Epidermal melanocyte (primary cell): Measurements from ENCODE around the gene MARCKSL1.
"Not testable (repeated sequence)": the region's sequence is repeated elsewhere in the genome, so short reads cannot be mapped to it uniquely, and the experiment has no call there.

Source experiments
- DNase-seq: peaks from one replicate; pipeline ENCODE4 v3.0.0; 2011; ENCODE audit warnings: low spot score; ENCODE audit not compliant: insufficient read length

Gene MARCKSL1

GRCh38 chr1:32335790-32336590 is at the start of gene MARCKSL1:
MARCKSL1 (minus strand) TSS chr1:32336233; CDS start chr1:32336033, 200 bp downstream.
- DNase-seq = no peak

GRCh38 chr1:32380057-32380456 is 44.0 kb upstream of the MARCKSL1 start:
- no peak for DNase-seq

GRCh38 chr1:32377541-32378220 is 41.6 kb upstream of the MARCKSL1 start:
- DNase-seq = no peak

GRCh38 chr1:32376199-32376598 is 40.2 kb upstream of the MARCKSL1 start:
- no peak for DNase-seq

GRCh38 chr1:32373996-32374592 is 38.1 kb upstream of the MARCKSL1 start:
- no peak for DNase-seq

GRCh38 chr1:32372149-32372756 is 36.2 kb upstream of the MARCKSL1 start:
- no peak for DNase-seq

- DNase-seq = no peak
These were observed 32.0 kb upstream of the MARCKSL1 start for GRCh38 chr1:32367912-32368635.

GRCh38 chr1:32365445-32365844 is 29.4 kb upstream of the MARCKSL1 start:
- DNase-seq = no peak

- DNase-seq = no peak
These were observed 28.8 kb upstream of the MARCKSL1 start for GRCh38 chr1:32364836-32365235.

GRCh38 chr1:32363713-32364112 is 27.7 kb upstream of the MARCKSL1 start:
- DNase-seq = no peak

GRCh38 chr1:32362474-32363313 is 26.7 kb upstream of the MARCKSL1 start, which contains the start of the genes FAM229A and TSSK3:
FAM229A (minus strand) TSS chr1:32362485; CDS start chr1:32362091, 394 bp downstream.
TSSK3 (plus strand) TSS chr1:32362539; CDS start chr1:32362702, 163 bp downstream.
- peak; percentile 9 for DNase-seq

- peak; percentile 34 for DNase-seq
These were observed 25.8 kb upstream of the MARCKSL1 start for GRCh38 chr1:32361674-32362473.

- DNase-seq = no peak
These were observed 25.3 kb upstream of the MARCKSL1 start for GRCh38 chr1:32361308-32361673.

GRCh38 chr1:32358435-32358834 is 22.4 kb upstream of the MARCKSL1 start:
- DNase-seq = peak; percentile 5

- no peak for DNase-seq
These were observed 21.6 kb upstream of the MARCKSL1 start for GRCh38 chr1:32357614-32358013.

GRCh38 chr1:32356478-32356877 is 20.4 kb upstream of the MARCKSL1 start:
- no peak for DNase-seq

- not testable (repeated sequence) for DNase-seq
These were observed 19.7 kb upstream of the MARCKSL1 start for GRCh38 chr1:32355778-32356177.

- peak; percentile 11 for DNase-seq
These were observed 18.0 kb upstream of the MARCKSL1 start for GRCh38 chr1:32353886-32354570.

GRCh38 chr1:32353431-32353830 is 17.4 kb upstream of the MARCKSL1 start:
- DNase-seq = no peak
